Glutamatergic neuron (in vitro differentiated cells): ENCODE measurements around the gene CCDC9B. TPM values are rescaled to one million over a fixed set of nuclear protein-coding genes. Genes with fewer than 3 reads are reported as not detected.

Experiments
- DNase-seq: peaks from one replicate; pipeline ENCODE4 v3.0.0; 2022
- H3K27ac Mint-ChIP-seq: one replicate; pipeline ENCODE4 v1.8.0; 2020; ENCODE audit warnings: mild to moderate bottlenecking, mixed read lengths, inconsistent platforms; ENCODE audit not compliant: unreplicated experiment
- H3K27me3 Mint-ChIP-seq: one replicate; pipeline ENCODE4 v1.8.0; 2020; ENCODE audit warnings: mild to moderate bottlenecking, moderate library complexity, mixed read lengths, inconsistent platforms; ENCODE audit not compliant: unreplicated experiment
- H3K36me3 Mint-ChIP-seq: one replicate; pipeline ENCODE4 v1.8.0; 2020; ENCODE audit warnings: mild to moderate bottlenecking, mixed read lengths, inconsistent platforms; ENCODE audit not compliant: unreplicated experiment
- H3K4me1 Mint-ChIP-seq: one replicate; pipeline ENCODE4 v1.8.0; 2020; ENCODE audit warnings: mild to moderate bottlenecking, low read depth, mixed read lengths, inconsistent platforms; ENCODE audit not compliant: unreplicated experiment
- H3K4me3 Mint-ChIP-seq: one replicate; pipeline ENCODE4 v1.8.0; 2020; ENCODE audit warnings: mild to moderate bottlenecking, mixed read lengths, inconsistent platforms; ENCODE audit not compliant: unreplicated experiment
- H3K9me3 Mint-ChIP-seq: one replicate; pipeline ENCODE4 v1.8.0; 2020; ENCODE audit warnings: mild to moderate bottlenecking, moderate library complexity, mixed read lengths, inconsistent platforms; ENCODE audit not compliant: unreplicated experiment
- CTCF ChIP-seq: fragments of 200-600 bp; sonication (generic); IDR thresholded peaks from one replicate; pipeline ENCODE4 v1.5.0; 2021; ENCODE audit not compliant: partially characterized antibody, unreplicated experiment
- total RNA-seq: library from RNA; stranded (reverse); fragmentation: NEBNext Ultra II Directional; extraction: Animal tissue kit (Norgen Biotek cat#: 25700); gene quantifications from one replicate; pipeline ENCODE4 v1.2.1, GENCODE V29; 2021; ENCODE audit not compliant: unreplicated experiment

CCDC9B gene
- total RNA-seq, 1 donor from 2014 or later, result 0.49 TPM

GRCh38 chr15:40331637-40332036 is 9.1 kb downstream of the CCDC9B start:
- peaks cover 10% of the 10 kb centered on the region for H3K27me3 Mint-ChIP-seq
- H3K27ac Mint-ChIP-seq, result peak overlapping the region; percentile 73
- H3K9me3 Mint-ChIP-seq, result peaks cover 16% of the 10 kb centered on the region
- no peak for DNase-seq
- H3K4me1 Mint-ChIP-seq, result peaks cover 59% of the 10 kb centered on the region
- no peak overlapping the region for H3K4me3 Mint-ChIP-seq
- H3K36me3 Mint-ChIP-seq, result peaks cover 4% of the 10 kb centered on the region
- no peak for TF ChIP-seq CTCF

- DNase-seq, result no peak
- TF ChIP-seq CTCF, result no peak
- H3K4me3 Mint-ChIP-seq, result no peak overlapping the region
- peaks cover 15% of the 10 kb centered on the region for H3K9me3 Mint-ChIP-seq
- H3K27ac Mint-ChIP-seq, result no peak overlapping the region
- H3K27me3 Mint-ChIP-seq, result peaks cover 9% of the 10 kb centered on the region
- H3K36me3 Mint-ChIP-seq, result peaks cover 4% of the 10 kb centered on the region
- peaks cover 58% of the 10 kb centered on the region for H3K4me1 Mint-ChIP-seq
Measured at GRCh38 chr15:40331026-40331425, 9.7 kb downstream of the CCDC9B start.

GRCh38 chr15:40330368-40330836 is 10.3 kb downstream of the CCDC9B start:
- Mint-ChIP-seq H3K36me3 (peaks cover 4% of the 10 kb centered on the region), H3K9me3 (peaks cover 13% of the 10 kb centered on the region), H3K27ac (peak overlapping the region; percentile 5), H3K4me3 (no peak overlapping the region), H3K4me1 (peaks cover 62% of the 10 kb centered on the region), H3K27me3 (peaks cover 9% of the 10 kb centered on the region)
- no peak for TF ChIP-seq CTCF
- no peak for DNase-seq

- Mint-ChIP-seq H3K9me3 (peaks cover 15% of the 10 kb centered on the region), H3K4me1 (peaks cover 67% of the 10 kb centered on the region), H3K36me3 (peaks cover 4% of the 10 kb centered on the region), H3K27ac (no peak overlapping the region), H3K4me3 (no peak overlapping the region), H3K27me3 (peaks cover 9% of the 10 kb centered on the region)
- TF ChIP-seq CTCF, result no peak
- no peak for DNase-seq
Measured at GRCh38 chr15:40329804-40330203, 10.9 kb downstream of the CCDC9B start.

- Mint-ChIP-seq H3K27me3 (peaks cover 7% of the 10 kb centered on the region), H3K9me3 (peaks cover 14% of the 10 kb centered on the region), H3K4me3 (peak overlapping the region; percentile 46), H3K36me3 (peaks cover 4% of the 10 kb centered on the region), H3K4me1 (peaks cover 64% of the 10 kb centered on the region), H3K27ac (no peak overlapping the region)
- DNase-seq, result no peak
- TF ChIP-seq CTCF, result no peak
Measured at GRCh38 chr15:40328751-40329150, 12.0 kb downstream of the CCDC9B start.
